ENCODE results near the gene USF1.

The USF1 gene

GRCh38 chr1:161045736-161046604, at the start of gene USF1:
Gene USF1, minus strand, starts transcription at chr1:161045977. Its CDS starts 2,702 bp downstream, at chr1:161043275.
- DNase-seq (ENCODE audit: low read depth, low spot score), result peak; percentile 92

GRCh38 chr1:161095230-161095629, 49.5 kb upstream of the USF1 start:
- no peak for DNase-seq (ENCODE audit: low read depth, low spot score)

GRCh38 chr1:161094481-161094880, 48.7 kb upstream of the USF1 start:
- no peak for DNase-seq (ENCODE audit: low read depth, low spot score)

GRCh38 chr1:161092621-161093028, 46.8 kb upstream of the USF1 start:
- no peak for DNase-seq (ENCODE audit: low read depth, low spot score)

GRCh38 chr1:161091796-161092507, 46.2 kb upstream of the USF1 start:
- no peak for DNase-seq (ENCODE audit: low read depth, low spot score)

GRCh38 chr1:161091093-161091492, 45.3 kb upstream of the USF1 start:
- no peak for DNase-seq (ENCODE audit: low read depth, low spot score)

- DNase-seq (ENCODE audit: low read depth, low spot score), result no peak
Measured at GRCh38 chr1:161090617-161091016, 44.8 kb upstream of the USF1 start.

GRCh38 chr1:161089938-161090337, 44.2 kb upstream of the USF1 start:
- no peak for DNase-seq (ENCODE audit: low read depth, low spot score)

GRCh38 chr1:161089251-161089924, 43.6 kb upstream of the USF1 start, which contains the start of gene NECTIN4:
Gene NECTIN4, minus strand, starts transcription at chr1:161089558. Its CDS starts 262 bp downstream, at chr1:161089296.
- DNase-seq (ENCODE audit: low read depth, low spot score), result no peak

- no peak for DNase-seq (ENCODE audit: low read depth, low spot score)
Measured at GRCh38 chr1:161088587-161089110, 42.9 kb upstream of the USF1 start.

GRCh38 chr1:161086457-161086856, 40.7 kb upstream of the USF1 start:
- DNase-seq (ENCODE audit: low read depth, low spot score), result no peak

- no peak for DNase-seq (ENCODE audit: low read depth, low spot score)
Measured at GRCh38 chr1:161085165-161085564, 39.4 kb upstream of the USF1 start.

- no peak for DNase-seq (ENCODE audit: low read depth, low spot score)
Measured at GRCh38 chr1:161084597-161084988, 38.8 kb upstream of the USF1 start.

GRCh38 chr1:161083748-161084596, 38.2 kb upstream of the USF1 start:
- DNase-seq (ENCODE audit: low read depth, low spot score), result no peak

GRCh38 chr1:161082996-161083747, 37.4 kb upstream of the USF1 start:
- DNase-seq (ENCODE audit: low read depth, low spot score), result no peak

GRCh38 chr1:161082483-161082882, 36.7 kb upstream of the USF1 start:
- DNase-seq (ENCODE audit: low read depth, low spot score), result no peak

- DNase-seq (ENCODE audit: low read depth, low spot score), result no peak
Measured at GRCh38 chr1:161081519-161081918, 35.7 kb upstream of the USF1 start.

GRCh38 chr1:161080441-161081405, 34.9 kb upstream of the USF1 start:
- DNase-seq (ENCODE audit: low read depth, low spot score), result no peak

All from smooth muscle cell of the brain vasculature (primary cell).